Femur (tissue), 1 donor: ENCODE measurements around the gene ORAI2.
"Not testable (repeated sequence)": the region's sequence is repeated elsewhere in the genome, so short reads cannot be mapped to it uniquely, and the experiment has no call there.

Experiments used
- DNase-seq: peaks from one replicate; pipeline ENCODE4 v3.0.0-alpha.2; 2017

ORAI2 gene

DNA sequence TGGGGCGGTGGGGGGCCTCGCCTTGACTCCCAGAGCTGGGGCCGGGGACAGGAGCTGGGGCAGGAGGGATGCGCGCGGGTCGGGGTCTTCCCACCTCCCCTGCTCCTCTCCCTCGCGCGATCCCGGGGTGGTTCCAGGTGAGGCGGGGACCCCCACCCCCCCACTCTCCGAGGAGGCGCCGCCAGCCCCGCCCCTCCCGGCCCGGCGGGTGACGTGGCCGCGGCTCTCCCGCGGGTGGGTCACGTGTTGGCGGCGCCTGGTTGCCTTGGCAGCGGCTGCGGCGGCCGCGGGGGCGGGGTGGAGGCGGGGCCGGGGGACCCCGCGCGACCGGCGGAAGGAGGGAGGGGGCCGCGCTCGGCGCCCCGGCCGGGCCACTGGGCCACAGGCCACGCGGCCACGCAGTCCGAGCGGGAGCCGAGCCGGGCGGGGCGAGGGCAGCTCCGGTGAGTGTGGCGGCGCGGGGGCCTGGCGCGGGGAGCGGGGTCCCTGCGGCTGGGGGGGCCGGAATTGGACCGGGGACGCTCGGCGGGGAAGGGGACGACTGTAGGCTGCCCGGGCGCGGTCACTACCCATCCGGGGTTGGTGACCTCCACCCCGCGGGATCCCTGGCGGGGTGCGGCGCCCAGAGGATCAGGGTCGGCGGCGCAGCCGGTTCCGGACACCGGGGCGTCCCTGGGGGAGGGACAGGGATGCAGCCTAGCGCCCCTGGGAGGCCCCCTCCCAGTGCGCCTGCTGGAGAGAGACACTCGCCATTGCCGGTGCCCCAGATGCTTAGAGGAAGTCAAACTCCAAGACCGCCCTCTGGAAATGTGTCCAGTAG is at the start of gene ORAI2:
Gene ORAI2, plus strand, starts transcription at position 357 of the 820 bp plus-strand sequence. CDS start 5,382 bp downstream, outside the sequence.
- peak; percentile 91 for DNase-seq

DNA sequence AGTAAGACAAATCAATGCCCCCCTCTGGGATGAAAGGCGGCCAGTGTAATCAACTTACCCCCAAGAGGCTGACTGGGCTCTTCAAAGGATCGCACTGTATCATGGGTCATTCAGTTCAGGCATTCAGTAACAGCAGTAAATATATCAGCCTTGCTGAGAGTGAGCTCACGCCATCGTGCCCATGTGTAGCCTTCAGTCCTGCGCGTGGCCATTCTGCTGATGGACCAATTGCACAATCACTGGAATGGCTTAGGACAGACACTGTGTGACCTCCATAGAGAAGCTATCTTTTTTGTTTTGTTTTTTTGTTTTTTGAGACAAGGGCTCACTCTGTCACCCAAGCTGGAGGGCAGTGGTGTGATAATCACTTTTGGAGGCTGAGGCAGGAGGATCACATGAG is 46.3 kb upstream of the ORAI2 start:
- no peak for DNase-seq

DNA sequence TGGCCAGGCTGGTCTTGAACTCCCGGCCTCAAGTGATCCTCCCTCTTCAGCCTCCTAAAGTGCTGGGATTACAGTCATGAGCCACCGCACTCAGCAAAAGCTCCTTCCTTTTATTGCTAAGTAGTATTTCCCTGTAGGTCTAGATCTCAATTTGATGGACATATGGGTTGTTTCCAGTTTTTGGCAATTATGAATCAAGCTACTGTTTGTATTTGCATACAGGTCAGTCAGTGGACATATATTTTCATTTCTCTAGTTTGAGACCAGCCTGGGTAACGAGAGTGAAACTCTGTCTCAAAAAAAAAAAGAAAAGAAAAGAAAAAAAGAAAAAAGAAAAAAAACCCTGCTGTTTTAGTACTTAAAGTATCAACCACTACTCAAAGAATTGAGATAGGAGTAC is 43.6 kb upstream of the ORAI2 start:
- DNase-seq = no peak

DNA sequence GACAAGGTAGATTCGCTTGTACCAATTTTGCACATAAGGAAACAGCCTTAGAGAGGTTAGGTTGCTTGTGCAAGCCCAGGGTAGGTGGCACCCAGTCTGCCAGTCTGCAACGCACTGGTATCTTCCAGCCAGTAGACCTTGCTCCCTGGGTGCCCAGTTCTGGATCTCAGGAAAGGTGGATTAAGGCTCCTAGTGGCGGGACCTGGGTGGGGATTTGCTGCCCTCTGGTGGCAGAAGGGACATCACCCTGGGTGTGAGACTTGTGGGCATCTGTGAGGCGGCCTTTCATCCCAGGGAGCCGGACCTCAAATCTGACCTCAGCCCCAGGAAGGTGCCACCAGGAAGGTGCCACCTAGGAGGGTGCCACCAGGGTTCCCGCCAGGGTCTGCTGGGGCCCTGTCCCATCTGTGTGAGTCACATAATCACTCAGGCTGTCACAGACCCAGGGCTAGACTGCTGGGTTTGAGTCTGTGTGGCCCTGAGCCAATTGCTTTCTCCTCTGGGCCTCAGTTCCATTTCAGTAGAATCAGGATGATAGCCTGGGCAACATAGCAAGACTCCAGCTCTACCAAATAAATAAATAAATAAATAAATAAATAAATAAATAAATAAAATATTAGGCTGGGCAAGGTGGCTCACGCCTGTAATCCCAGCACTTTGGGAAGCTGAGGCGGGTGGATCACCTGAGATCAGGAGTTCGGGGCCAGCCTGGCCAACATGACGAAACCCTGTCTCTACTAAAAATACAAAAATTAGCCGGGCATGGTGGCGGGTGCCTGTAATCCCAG is 42.5 kb upstream of the ORAI2 start:
- DNase-seq = peak; percentile 88

DNA sequence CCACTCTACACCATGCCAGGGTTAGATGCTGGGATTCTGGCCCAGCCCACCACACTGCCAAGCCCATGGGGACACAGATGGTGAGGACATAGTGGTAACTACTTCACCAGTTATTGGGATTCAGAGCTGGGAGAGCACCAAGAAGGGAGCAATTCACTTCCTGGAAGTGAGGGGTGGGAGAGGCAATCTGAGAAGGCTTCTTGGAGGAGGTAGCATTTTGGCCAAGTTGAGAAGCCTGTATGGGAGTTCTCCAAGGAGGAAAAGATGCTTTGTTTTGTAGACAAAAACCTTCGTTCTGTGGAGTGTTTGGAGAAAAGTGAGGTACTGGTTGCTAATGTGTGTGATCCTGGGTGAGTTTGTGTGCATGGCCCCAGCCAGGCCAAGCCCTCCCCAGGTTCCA is 41.0 kb upstream of the ORAI2 start:
- DNase-seq = no peak

DNA sequence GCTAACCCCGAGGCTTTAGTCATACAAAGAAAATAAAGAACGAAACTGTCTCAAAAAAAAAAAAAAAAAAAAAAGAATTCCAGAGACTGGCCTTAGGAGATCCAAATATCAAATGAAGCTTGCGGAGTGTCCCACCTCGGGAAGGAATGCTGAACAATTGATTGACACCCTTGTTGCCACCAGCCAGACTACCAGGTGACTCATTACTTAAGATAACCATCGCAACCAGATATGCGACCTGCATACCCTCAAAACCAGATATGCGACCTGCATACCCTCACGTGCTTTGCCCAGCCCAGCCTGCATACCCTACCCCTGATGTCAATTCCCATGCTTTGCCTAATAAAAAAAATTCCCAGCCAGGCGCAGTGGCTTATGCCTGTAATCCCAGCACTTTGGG is 39.9 kb upstream of the ORAI2 start:
- DNase-seq = no peak

DNA sequence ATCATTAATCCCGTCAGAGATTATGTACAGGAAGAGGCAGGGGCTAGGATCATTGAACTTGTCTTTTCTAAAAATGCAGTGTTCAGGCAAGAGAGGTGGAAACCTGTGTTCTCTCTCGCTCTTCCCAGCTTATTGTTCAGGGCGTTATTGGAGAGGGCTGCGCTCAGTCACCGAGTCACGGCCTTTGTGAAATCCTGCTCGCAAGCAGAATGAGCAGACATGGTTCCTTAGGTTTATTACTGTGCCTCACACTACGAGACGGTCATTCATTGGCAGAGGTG is 37.8 kb upstream of the ORAI2 start:
- no peak for DNase-seq

DNA sequence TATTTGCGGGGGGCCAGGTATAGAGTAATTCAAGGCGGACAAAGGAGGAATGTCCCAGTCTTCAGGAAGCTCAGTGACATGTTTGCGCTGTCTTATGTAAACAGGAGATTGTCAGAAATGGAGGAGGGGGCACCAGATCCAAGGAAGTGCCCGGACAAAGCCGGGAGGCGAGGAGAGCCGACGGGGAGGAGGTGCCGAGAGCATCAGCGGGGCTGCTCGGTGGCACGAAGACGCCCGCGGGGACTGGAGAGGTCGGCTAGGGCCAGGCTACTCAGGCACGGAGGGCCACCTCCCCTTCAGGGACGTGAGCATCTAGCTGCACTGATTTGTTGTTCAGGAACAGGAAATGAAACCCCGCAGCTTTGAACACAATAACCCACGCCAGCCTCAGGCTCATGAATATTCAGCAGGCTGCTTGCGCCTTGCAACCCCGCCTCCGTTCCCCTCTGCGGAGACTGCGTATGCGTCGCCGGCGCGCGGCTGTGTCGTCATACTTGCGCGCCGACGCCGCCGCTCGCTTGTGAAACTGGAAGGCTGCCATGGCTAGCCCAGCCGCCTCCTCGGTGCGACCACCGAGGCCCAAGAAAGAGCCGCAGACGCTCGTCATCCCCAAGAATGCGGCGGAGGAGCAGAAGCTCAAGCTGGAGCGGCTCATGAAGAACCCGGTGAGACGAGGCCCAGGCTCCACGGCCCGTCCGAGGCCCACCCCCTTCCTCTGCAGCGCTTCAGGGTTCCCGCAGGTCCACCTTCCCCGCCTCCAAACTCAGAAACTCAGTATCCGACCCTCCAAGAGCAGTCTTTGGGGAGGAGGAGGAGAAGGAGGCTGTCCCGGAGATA is 37.3 kb upstream of the ORAI2 start, which contains the start of gene PRKRIP1:
Gene PRKRIP1, plus strand, starts transcription at position 491 of the 837 bp plus-strand sequence. Its CDS starts 49 bp downstream, at position 540.
- peak; percentile 91 for DNase-seq

DNA sequence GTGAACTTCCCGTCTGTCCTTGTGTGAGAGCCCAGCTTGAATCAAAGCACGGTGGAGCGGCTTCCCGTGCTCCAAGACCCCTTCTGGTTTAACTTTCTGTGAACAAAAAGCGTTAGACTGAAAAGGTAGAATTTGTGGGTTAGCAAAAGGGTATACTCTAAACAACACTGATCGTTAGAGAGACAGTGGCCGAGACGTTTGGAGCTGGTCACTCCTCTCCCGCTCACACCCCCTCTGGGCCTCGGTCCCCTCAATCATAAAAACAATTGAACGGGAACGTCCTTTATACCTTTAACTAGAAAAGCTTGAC is 36.7 kb upstream of the ORAI2 start:
- no peak for DNase-seq

DNA sequence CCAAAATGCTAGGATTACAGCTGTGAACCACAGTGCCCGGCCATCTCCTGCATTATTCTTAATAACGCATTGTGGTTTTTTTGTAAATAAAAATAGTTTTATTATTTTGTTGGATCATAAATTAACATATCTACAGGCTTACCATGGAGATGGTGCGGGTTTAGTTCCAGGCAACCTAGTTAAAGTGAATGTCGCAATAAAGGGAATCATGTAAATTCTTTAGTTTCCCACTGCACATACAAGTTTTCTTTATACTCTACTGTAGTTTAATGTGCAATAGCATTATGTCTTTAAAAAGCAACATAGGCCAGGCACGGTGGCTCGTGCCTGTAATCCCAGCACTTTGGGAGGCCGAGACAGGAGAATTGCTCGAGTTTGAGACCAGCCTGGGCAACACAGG is 34.8 kb upstream of the ORAI2 start:
- no peak for DNase-seq

DNA sequence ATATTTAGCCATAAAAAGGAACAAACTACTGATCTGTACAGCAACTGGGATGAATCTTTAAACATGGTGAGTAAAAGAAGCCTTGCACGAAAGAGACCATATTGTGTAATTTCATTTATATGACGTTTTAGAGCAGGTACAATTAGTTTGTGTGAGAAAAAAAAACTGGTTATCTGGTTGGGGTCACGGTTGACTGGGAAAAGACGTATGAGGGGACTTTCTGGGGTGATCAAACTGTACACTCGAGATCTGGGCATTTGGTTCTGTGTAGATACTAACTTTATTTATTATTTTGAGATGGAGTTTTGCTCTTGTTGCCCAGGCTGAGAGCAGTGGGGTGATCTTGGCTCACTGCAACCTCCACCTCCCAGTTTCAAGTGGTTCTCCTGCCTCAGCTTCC is 33.0 kb upstream of the ORAI2 start:
- DNase-seq = no peak

DNA sequence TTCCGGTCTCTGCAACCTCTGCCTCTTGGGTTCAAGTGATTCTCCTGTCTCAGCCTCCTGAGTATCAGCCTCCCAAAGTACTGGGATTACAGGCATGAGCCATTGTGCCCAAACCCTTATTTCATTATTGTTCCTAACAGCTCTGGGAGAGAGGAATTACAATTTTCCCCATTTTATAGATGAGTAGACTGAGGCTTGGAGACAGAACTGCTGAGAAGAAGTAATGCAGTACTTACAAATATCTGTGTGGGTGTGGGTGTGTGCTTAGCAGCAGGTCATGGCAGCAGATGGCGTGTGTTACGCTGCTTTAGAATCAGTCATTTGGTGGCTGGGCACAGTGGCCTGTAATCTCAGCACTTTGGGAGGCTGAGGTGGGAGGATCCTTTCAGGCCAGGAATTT is 29.8 kb upstream of the ORAI2 start:
- no peak for DNase-seq

DNA sequence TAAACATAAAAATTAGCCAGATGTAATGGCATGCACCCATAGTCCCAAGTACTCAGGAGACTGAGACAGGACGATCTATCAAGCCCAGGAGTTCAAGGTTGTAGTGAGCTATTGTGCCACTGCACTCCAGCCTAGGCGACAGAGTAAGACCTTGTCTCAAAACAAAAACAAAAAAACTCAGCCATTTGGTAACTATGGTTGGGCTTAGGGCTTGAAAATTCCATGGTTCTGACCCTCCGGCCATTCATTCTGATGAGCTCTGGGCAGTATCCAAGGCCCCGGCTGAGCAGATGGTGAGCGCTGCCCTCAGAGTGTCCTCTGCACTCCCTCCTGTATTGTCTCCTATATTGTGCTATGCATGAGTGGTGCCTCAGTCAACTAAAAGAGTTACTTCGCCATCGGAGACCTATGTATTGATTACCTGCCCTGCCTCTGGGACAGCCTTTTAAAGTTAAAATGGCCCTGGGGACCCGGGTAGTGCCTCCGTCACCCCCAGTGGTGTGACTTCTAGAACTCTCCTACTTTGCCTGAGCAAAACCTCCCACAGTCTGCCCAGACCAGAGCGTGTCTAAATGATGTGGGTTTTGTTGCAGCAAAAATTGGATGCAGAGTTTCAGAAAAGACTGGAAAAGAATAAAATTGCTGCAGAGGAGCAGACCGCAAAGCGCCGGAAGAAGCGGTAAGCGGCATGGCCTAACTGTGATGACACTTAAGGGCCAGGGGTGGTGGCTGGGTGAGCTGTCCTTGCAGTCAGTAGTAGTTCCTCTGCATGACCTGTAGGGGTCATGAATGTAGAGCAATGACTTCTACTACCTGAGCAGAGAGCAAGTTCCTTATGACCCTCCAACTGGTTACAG is 29.1 kb upstream of the ORAI2 start:
- peak; percentile 46 for DNase-seq

DNA sequence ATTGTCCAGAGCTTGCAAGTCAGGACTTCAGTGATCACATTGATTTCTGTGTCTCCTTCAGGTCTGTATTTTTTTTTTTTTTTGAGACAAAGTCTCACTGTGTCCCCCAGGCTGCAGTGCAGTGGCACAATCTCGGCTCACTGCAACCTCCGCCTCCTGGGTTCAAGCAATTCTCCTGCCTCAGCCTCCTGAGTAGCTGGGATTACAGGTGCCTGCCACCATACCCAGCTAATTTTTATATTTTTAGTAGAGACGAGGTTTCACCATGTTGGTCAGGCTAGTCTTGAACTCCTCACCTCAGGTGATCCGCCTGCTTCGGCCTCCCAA is 28.6 kb upstream of the ORAI2 start:
- DNase-seq = not testable (repeated sequence)

DNA sequence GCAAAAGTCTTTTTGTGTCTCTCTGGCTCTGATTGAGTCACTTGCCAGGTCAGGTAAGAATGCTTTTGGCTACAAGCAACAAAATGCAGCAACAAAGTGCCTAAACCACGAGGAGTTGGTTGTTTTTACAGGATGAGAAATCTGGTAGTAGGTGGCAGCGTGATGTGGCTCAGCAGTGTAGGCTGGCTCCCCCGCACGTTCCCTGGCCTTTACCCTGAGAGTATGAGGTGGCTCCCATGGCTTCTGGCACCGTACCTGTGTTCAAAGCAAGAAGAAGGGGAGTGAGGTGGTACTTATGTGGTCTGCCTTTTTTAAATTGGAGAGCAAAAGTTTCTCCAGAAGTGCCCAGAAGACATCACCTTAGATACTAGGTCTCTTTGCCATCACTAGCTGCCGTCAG is 25.5 kb upstream of the ORAI2 start:
- no peak for DNase-seq

DNA sequence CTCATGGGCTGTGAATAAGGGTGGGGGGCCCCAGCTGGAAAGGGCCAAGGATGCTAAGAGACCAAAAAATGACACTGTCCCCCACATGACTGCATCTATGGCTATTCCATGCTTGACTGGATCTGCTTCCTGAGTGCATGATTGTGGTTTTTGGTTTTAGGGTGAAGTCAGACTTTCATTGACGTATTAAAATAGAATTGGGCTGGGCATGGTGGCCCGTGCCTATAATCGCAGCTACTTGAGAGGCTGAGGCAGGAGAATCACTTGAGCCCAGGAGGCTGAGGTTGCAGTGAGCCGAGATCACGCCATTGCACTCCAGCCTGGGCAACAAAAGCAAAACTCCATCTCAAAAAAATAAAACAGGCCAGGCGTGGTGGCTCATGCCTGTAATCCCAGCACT is 24.8 kb upstream of the ORAI2 start:
- not testable (repeated sequence) for DNase-seq

DNA sequence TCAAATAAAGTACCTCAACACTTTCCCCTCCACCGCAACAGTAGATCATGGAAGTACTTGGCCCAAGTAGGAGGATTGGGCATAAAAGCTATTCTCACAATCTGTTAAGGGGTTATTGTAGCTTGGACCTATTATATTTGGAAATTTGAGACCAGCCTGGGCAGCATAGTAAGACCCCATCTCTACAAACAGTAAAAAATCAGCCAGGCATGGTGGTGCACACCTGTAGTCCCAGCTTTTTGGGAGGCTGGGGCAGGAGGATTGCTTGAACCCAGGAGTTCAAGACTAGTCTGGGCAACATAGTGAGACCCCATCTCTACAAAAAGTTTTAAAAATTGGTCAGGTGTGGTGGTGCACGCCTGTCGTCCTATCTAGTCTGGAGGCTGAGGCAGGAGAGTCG is 24.0 kb upstream of the ORAI2 start:
- no peak for DNase-seq

DNA sequence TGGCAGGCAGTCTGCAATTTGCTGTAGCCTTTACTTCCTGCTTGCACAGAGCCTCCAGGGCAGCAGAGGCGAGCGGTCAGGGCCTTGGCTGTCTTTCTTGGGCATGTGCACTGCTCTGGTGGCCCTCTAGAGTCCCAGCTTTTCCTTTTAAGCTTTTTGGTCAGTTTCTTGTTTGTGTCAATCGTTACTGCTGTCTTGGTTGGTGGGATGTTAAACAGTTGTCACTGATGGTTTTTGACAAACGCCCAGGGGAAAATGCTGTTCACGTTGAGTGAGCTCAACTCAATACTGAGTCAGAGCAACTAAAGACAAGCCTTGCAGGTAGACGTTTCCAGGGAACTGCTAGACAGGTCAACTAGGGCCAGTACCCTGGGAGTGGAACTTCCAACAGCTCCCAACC is 23.3 kb upstream of the ORAI2 start:
- no peak for DNase-seq

DNA sequence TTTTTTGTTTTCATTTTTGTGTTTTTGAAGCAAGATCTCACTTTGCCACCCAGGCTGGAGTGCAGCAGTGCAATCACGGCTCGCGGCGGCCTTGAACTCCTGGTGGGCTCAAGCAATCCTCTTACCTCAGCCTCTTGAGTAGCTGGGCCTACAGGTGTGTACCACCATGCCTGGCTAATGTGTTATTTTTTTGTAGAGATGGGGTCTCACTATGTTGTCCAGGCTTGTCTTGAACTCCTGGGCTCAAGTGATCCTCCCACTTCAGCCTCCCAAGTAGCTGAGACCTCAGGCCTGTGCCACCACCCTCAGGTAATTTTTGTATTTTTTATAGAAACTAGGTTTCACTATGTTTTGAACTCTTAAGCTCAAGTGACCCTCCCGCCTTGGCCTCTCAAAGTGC is 22.5 kb upstream of the ORAI2 start:
- DNase-seq = no peak

DNA sequence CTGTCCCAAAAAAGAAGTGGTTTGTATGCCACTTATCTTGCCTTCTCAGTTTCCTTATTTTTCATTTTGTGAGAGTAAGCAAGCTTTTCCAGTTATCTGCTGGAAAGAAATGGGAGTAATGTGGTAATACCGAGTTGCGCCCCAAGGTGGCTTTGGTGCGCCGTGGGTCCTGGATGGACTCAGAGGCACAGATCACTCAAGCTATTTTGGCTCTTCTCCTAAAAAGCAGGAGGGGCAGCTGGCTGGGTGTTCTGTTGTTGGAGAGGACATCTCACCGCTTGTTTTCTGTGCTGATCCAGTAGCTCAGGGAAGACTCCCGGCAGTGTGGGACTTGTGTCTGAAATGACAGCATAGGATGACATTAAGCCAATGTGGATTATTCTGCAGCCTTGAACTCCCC is 20.8 kb upstream of the ORAI2 start:
- DNase-seq = no peak

DNA sequence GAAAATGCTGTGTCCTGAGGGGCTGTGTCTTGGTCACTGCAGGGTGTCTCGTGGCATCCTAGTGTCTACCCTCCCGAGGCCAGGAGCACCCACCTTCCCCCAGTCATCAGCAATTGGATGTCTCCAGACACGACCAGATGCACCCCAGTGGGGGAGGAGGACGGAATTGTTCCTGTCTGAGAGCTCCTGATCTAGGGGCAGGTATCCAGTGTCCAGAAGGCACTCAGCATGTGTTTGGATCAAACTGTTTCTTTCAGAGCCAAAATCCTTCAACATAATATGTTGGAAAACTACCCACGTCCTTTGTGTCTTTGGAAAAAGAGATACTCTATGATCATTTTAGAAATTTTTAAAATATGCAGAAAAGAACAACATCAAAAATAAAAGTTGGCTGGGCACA is 20.3 kb upstream of the ORAI2 start:
- DNase-seq = no peak

DNA sequence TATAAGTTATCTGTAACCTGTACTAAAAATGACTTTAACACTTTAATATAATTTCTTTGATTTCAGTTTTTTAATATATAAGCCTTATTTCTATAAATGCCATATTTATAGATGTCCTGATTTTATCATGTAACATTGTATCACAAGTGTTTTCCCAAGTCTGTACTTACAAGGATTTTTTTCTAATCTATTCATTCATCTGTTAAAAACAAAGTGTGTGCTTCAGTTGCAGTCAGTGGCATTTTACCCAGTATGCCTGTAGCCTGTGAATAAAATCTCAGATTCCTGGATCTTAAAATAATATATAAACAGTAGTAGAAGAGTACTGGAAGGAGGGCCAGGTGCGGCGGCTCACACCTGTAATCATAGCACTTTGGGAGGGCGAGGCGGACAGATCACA is 19.8 kb upstream of the ORAI2 start:
- DNase-seq = no peak

DNA sequence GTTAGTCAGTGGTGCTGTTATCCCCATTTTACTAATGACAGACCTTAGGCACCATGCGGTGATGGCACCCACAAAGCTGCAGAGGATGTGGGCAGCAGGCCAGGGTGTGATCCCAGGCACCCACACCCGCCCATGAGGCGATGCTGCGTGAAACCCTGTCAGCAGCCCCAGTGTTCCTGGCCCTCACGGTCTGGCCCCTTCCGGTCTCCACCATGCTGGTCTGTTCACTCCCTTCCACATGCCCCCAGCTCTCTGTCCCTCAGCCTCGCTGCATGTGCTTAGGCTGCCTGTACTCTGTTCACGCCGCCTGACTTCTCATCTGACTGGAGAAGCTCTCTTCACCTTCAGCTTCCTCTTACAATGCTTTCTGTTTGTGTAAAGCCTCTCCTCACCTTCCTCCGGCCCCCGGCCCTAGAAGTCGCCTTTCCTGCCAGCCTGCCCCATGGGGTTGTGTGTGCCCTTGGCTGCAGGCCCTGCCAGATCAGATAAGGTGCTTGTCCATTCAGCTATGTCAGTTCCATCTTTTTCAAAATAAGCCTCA is 17.6 kb upstream of the ORAI2 start:
- no peak for DNase-seq
